Esophagus squamous epithelium (tissue), 4 donors: ENCODE data around the gene KLHL2.

Source experiments
- CTCF ChIP-seq, 6 experiments: fragments of 450-650 bp in 4 of 6; fragments of 200-600 bp in 2 of 6; sonication (generic) in 2 of 6; IDR thresholded peaks; one replicate each; pipeline ENCODE4 v1.5.1; 2016 to 2019; ENCODE audit warnings: antibody characterized with exemption in 6 of 6, mild to moderate bottlenecking in 4 of 6, moderate library complexity in 4 of 6
- POLR2A ChIP-seq, 4 donors: fragments of 450-650 bp; IDR thresholded peaks; one replicate each; pipeline ENCODE4 v1.6.1; 2017; ENCODE audit warnings: antibody characterized with exemption in 4 of 4, mild to moderate bottlenecking in 4 of 4, moderate library complexity in 3 of 4

GRCh38 chr4:165207016-165207430 lies 338 bp upstream of the KLHL2 start:
- TF ChIP-seq CTCF (IDR thresholded peaks at IDR 0.05): no peak
- TF ChIP-seq POLR2A (IDR thresholded peaks at IDR 0.05): no peak
